GM10266 (cell line): ENCODE data around the gene SNCAIP.

ENCODE experiments used
- DNase-seq: peaks from one replicate; pipeline ENCODE4 v3.0.0; 2012; ENCODE audit errors: extremely low spot score
- TF ChIP-seq, protein P1 (sequence below): IDR thresholded peaks from 2 replicates; pipeline ENCODE4 v1.5.1; 2012; ENCODE audit warnings: mild to moderate bottlenecking, low read depth; ENCODE audit not compliant: control insufficient read depth, insufficient read depth; ENCODE audit errors: missing control alignments

SNCAIP gene

DNA sequence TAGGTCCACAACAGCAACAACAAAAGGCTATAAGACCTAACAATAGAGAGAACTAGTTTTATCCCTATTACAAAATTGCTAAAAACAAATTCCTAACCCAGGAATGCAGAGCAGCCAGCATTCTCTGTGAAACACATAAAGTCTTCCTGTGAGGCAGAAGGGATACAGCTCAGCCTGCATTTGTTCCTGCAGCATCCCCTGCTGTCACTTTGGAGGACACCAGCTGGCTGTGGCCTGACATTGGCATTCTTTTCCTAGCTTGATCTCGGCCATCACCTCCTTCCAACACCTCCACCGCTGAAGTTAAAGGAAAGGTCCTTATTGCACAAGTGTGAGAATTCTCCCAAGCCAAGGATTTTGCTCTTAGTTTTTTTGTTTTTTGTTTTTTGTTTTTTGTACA lies 186.1 kb downstream of the SNCAIP start:
- DNase-seq: no peak
- TF ChIP-seq, protein P1, sequence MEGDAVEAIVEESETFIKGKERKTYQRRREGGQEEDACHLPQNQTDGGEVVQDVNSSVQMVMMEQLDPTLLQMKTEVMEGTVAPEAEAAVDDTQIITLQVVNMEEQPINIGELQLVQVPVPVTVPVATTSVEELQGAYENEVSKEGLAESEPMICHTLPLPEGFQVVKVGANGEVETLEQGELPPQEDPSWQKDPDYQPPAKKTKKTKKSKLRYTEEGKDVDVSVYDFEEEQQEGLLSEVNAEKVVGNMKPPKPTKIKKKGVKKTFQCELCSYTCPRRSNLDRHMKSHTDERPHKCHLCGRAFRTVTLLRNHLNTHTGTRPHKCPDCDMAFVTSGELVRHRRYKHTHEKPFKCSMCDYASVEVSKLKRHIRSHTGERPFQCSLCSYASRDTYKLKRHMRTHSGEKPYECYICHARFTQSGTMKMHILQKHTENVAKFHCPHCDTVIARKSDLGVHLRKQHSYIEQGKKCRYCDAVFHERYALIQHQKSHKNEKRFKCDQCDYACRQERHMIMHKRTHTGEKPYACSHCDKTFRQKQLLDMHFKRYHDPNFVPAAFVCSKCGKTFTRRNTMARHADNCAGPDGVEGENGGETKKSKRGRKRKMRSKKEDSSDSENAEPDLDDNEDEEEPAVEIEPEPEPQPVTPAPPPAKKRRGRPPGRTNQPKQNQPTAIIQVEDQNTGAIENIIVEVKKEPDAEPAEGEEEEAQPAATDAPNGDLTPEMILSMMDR: no peak

DNA sequence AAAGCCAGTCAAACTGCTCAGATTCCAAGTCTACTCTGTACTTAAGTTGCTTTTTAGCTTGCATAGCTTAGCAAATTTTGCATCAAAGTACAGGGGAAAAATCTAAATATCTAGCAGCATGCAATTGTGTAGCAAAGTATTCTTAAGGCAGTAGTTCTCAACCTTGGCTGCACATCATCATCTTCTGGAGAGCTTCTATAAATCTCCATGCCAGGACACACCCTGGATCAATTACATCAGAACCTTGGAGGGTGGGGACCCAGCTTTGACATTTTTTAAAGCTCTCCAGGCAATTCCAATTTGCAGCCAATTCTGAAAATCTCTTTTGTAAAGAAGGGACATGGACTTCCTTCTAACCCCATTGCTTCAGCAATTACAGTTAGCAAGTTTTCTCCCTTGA lies 187.5 kb downstream of the SNCAIP start:
- DNase-seq: no peak
- TF ChIP-seq, protein P1: no peak

DNA sequence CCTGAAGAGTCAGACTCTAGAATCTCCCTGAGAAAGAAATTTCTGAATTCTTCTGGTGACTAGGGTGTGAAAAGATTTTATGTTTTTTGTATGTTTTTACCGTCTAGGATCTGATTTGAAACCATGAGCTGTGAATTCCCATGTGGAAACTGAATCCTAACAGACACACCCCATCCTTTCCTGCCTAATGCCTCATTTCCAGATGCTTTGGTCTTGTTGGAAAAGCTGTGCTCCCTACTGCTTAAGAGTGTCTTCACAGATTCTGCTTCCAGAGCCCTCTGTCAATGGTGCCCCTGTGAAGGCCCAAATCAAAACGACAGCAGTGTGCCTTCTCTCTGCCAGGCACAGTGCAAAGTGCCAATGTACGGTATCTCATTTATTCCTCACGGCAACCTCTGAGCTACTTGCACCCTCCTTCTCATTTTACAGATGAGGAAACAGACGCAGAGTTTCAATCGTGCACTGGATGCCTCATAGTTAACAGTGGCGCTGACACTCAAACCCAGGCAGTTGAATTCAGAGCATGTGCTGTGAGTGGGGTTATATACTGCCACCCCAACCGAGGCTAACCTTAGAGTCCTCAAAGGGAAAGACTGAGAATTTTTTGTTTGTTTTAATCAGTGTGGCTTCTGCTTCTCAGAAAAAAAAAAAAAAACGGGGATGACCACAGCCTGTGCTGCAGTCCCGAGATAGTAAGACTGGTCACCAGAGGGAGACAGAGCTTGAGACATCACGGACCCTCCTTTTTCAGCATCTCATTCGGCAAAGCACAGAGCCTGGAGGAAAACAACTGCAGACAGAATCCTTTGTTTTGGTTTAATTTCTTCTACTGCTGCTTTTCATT lies 188.4 kb downstream of the SNCAIP start:
- peak; percentile 27 for DNase-seq
- TF ChIP-seq, protein P1: peak; percentile 35

DNA sequence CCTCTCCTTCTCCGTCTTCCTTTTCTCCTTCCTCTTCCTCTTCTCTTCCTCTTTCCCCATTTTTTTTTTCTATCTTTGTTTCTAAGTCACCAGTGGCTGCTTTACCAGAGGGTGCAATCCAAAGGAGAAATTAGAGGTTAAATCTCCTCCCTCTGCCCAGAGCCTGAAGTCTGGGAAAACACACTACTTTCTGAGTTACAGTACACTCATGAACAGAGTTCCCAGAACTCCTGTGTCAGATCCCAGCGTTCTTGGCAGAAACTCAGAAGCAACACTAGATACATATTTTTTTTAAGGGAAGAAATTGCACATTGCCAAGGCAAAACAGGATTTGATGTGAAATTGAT lies 189.0 kb downstream of the SNCAIP start:
- DNase-seq: no peak
- TF ChIP-seq, protein P1: no peak

DNA sequence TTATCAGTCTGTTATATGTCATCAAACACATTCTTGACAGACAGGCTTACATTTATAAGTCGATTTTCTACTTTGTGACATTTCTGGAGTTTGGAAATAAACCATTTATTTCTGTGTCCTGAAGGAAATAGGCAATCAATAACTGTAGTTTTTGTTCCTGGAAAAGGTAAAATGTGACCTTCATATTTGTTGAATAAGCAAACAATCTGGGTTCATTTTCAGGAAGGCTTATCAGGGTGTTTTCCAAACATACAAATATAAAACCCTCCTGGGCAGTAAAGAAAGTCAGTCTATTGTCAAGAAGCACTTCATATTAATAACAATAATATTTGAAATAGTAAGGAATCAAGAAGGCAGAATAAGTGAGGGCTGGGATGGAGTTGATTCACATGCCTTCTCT lies 195.0 kb downstream of the SNCAIP start:
- TF ChIP-seq, protein P1: no peak
- no peak for DNase-seq

DNA sequence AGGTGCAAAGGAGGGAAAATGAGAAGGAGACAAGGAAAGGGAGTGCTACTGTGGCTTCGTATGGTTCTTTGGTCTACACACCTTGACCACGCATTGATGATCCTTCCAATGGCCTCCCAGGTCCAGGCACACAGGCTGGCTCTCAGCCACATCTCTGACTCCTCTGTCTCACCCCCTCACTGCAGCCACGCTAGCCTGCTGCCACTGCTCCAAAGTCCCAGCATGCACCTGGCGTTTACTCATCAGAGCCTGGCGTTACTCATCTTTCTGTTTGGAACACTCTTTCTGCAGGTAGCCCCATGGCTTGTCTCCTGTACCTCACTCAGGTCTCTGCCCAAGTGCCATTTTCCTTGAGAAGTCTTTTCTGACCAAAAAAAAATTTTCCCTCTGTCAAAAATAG lies 195.5 kb downstream of the SNCAIP start:
- TF ChIP-seq, protein P1: no peak
- DNase-seq: no peak

DNA sequence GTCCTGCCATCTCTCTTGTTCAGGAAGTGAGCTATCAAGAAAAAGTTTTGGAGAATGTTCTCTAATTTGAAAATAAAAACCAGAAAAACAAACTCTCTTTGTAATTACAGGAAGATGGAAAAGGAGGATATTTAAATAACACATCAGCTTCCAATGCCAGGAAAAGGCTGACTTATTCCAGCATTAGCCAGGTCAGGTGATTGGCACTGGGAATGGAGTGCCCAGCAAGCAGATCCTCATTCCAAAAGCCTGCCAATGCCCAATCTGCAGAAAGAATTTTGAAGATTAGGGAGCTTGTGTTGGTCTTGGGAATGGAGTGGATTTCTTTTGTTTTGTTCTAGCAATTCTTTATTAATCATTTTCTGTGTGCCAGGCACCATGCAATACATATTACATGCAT lies 196.6 kb downstream of the SNCAIP start:
- DNase-seq: no peak
- TF ChIP-seq, protein P1: no peak
